ENCODE measurements around the gene PLEKHS1. TPM values are rescaled to one million over a fixed set of nuclear protein-coding genes. Genes with fewer than 3 reads are reported as not detected.

The PLEKHS1 gene
- total and polyA plus RNA-seq, 4 donors, result under 0.01 TPM; not detected in 3

- 89% methylated on average over 8 of the region's 8 CpGs for WGBS
- DNase-seq (ENCODE audit: low spot score), result no peak
- TF ChIP-seq ATF3 (IDR thresholded peaks at IDR 0.05) (no peak), HNF4A (conservative IDR thresholded peaks at IDR 0.05) (no peak), TAF1 (conservative IDR thresholded peaks at IDR 0.05) (no peak), GABPA (IDR thresholded peaks at IDR 0.05 in 1 of 2, conservative IDR thresholded peaks at IDR 0.05 in 1 of 2) (no peak), HNF4G (IDR thresholded peaks at IDR 0.05) (no peak), JUND (IDR thresholded peaks at IDR 0.05) (no peak), RXRA (IDR thresholded peaks at IDR 0.05) (no peak), YY1 (IDR thresholded peaks at IDR 0.05) (no peak), SP1 (IDR thresholded peaks at IDR 0.05) (no peak), ZBTB33 (IDR thresholded peaks at IDR 0.05) (no peak), EGR1 (IDR thresholded peaks at IDR 0.05; ENCODE audit: low read depth in 2 of 2) (no peak), CTCF (IDR thresholded peaks at IDR 0.05; ENCODE audit: low read depth, low read length, missing input control) (no peak)
These were observed 31.7 kb downstream of the PLEKHS1 start for GRCh38 chr10:113782986-113783704.

GRCh38 chr10:113788604-113789083, 37.2 kb downstream of the PLEKHS1 start:
- WGBS, result 67% methylated on average over 9 of the region's 9 CpGs
- no peaks in the 10 kb centered on the region for H3K4me1 ChIP-seq (ENCODE audit: control insufficient read depth in 4 of 4, insufficient read depth in 4 of 4, low read length in 3 of 4)
- no peak for DNase-seq (ENCODE audit: low spot score)
- TF ChIP-seq CTCF (IDR thresholded peaks at IDR 0.05; ENCODE audit: low read depth, low read length, missing input control), result no peak
- no peak for TF ChIP-seq HNF4A (conservative IDR thresholded peaks at IDR 0.05)
- no peak for TF ChIP-seq NR2F2 (IDR thresholded peaks at IDR 0.05)
- no peak for TF ChIP-seq FOXA2 (IDR thresholded peaks at IDR 0.05)
- no peak for TF ChIP-seq EGR1 (IDR thresholded peaks at IDR 0.05; ENCODE audit: low read depth in 2 of 2)
- no peak for TF ChIP-seq YY1 (IDR thresholded peaks at IDR 0.05)
- no peak for TF ChIP-seq RAD21 (IDR thresholded peaks at IDR 0.05)
- no peak for TF ChIP-seq FOXA1 (IDR thresholded peaks at IDR 0.05)
- TF ChIP-seq HNF4G (IDR thresholded peaks at IDR 0.05), result no peak
- no peak for TF ChIP-seq ATF3 (IDR thresholded peaks at IDR 0.05)
- no peak for TF ChIP-seq GABPA (IDR thresholded peaks at IDR 0.05 in 1 of 2, conservative IDR thresholded peaks at IDR 0.05 in 1 of 2)
- no peak for TF ChIP-seq RXRA (IDR thresholded peaks at IDR 0.05)
- no peak for TF ChIP-seq TAF1 (conservative IDR thresholded peaks at IDR 0.05)
- TF ChIP-seq SP1 (IDR thresholded peaks at IDR 0.05), result no peak
- no peak for TF ChIP-seq MAX (IDR thresholded peaks at IDR 0.05)
- no peak for TF ChIP-seq ZBTB33 (IDR thresholded peaks at IDR 0.05)
- no peak for TF ChIP-seq JUND (IDR thresholded peaks at IDR 0.05)

More at GRCh38 chr10:113782986-113783704, 31.7 kb downstream of the PLEKHS1 start:
- H3K36me3 ChIP-seq (ENCODE audit: control insufficient read depth in 4 of 4, insufficient read depth in 3 of 4, low read depth in 1 of 4, low read length in 3 of 4), result no peaks in the 10 kb centered on the region
- H3K27ac ChIP-seq (ENCODE audit: low read depth in 1 of 2, low read length in 2 of 2), result no peak overlapping the region
- no peak overlapping the region for H3K9ac ChIP-seq (ENCODE audit: low read depth in 1 of 2, low read length in 2 of 2)
- no peaks in the 10 kb centered on the region for H3K27me3 ChIP-seq (ENCODE audit: control insufficient read depth in 4 of 4, insufficient read depth in 4 of 4, low read length in 3 of 4)
- H3K4me3 ChIP-seq (ENCODE audit: low read depth in 1 of 3, low read length in 3 of 3), result no peak overlapping the region
- no peaks in the 10 kb centered on the region for H3K4me1 ChIP-seq (ENCODE audit: control insufficient read depth in 4 of 4, insufficient read depth in 4 of 4, low read length in 3 of 4)
- no peaks in the 10 kb centered on the region for H3K9me3 ChIP-seq (ENCODE audit: control insufficient read depth in 4 of 4, low read length in 3 of 4)

More at GRCh38 chr10:113788604-113789083, 37.2 kb downstream of the PLEKHS1 start:
- Histone ChIP-seq H3K9me3 (ENCODE audit: control insufficient read depth in 4 of 4, low read length in 3 of 4) (no peaks in the 10 kb centered on the region), H3K27ac (ENCODE audit: low read depth in 1 of 2, low read length in 2 of 2) (no peak overlapping the region), H3K9ac (ENCODE audit: low read depth in 1 of 2, low read length in 2 of 2) (no peak overlapping the region), H3K4me3 (ENCODE audit: low read depth in 1 of 3, low read length in 3 of 3) (no peak overlapping the region), H3K27me3 (ENCODE audit: control insufficient read depth in 4 of 4, insufficient read depth in 4 of 4, low read length in 3 of 4) (no peaks in the 10 kb centered on the region), H3K36me3 (ENCODE audit: control insufficient read depth in 4 of 4, insufficient read depth in 3 of 4, low read depth in 1 of 4, low read length in 3 of 4) (no peaks in the 10 kb centered on the region)

Data from liver (tissue), 9 donors.